Stimulated activated CD8-positive, alpha-beta memory T cell treated with anti-CD3 and anti-CD28 coated beads, Interleukin-7, amount 100 ng/mL, for 24 hours (primary cell): ENCODE results near the gene CSH1.
"Not testable (repeated sequence)": the region's sequence is repeated elsewhere in the genome, so short reads cannot be mapped to it uniquely, and the experiment has no call there.

Experiments
- DNase-seq: peaks from one replicate; pipeline ENCODE4 v3.0.0-alpha.2; 2020; ENCODE audit warnings: low read depth

Gene CSH1

DNA sequence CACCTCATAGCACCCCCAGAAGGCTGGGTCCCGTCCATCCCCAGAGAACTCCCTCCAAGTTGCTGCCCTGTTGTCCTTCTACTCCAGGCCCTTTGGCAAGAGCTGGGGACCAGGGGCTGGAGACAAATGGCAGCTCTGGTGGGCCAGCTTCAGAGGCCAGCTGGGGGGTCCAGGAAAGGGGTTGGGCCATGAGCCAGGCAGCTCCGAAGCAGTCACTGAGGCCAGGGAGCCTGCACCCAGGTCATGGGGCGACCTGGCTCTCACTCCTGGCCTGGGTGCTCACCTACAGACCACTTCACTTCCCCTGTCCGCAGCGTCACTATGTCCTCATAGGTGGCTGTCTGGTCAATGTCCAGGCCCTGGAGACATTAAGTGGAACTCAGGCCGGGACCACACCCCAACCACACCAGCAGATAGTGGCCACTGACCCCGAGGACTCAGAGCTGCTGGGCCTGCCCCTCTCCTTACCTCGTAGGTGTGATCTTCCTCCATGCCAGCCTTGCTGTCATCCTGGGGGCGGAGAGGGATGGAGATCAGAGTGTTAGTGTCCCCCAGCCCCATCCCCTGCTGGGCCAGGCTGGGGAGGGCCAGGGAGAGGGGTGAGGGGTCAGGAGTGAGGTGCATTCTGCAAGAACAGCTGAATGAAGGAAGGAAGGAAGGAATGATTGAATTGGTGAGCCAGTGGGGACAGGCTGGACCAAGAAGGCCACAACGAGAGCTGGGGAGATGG, 32.8 kb upstream of the CSH1 start:
- DNase-seq: no peak

DNA sequence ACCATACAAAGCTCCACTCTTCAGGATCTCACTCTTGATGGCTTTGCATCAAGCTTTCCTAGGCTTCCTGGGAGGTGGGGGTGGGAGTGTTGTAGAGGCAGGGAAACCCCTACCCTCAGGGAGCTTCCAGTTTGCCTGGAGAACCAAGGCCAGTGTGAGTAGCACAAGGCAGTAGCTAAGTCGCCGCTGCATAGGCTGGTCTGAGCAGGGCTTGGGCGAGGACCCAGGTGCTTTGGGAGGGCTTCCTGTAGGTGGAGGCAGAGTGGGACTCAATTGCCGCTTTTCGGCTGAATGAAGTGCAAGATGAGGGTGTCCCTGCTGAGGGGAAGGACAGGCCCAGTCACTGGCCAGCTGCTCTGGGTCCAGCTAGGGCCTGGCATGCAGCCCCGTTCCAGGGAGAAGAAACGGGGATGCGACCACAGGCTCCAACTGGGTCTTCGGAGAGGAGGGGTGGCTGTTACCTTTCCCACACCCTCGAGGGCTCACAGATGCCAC, 31.8 kb upstream of the CSH1 start:
- no peak for DNase-seq

DNA sequence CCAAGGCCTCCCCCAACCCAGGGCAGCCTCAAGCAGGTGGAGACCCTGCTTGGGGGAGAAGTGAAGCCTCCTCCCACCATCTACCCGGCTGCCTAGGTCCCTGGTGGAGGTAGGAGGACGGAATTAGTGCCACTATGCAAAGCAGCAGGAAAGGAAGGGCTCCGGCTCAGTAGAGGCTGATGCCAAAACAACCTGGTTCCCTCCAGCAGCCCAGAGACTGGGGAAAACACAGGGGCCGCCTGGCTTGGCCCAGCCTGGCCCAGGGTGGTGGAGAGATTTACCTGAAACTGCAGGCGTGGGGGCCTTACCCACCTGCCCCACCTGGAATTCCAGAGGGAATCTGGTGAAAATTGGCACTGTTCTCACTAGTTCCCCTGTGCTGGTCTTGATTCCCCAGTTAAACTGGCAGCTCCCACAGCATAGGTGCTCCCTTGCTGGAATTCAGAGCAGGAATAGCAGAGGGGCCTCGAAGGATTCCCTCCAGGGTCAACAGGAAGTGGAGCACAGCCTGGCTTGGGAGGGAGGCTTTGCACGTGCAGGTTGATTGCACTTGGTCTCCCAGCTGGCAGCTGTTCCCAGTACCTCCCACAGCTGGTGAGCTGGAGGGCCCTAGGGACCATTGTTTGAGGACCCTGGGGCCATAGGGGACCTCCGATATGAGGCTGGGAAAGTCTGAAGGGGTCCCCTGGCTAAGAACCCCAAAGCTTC, 31.2 kb upstream of the CSH1 start:
- DNase-seq: no peak

DNA sequence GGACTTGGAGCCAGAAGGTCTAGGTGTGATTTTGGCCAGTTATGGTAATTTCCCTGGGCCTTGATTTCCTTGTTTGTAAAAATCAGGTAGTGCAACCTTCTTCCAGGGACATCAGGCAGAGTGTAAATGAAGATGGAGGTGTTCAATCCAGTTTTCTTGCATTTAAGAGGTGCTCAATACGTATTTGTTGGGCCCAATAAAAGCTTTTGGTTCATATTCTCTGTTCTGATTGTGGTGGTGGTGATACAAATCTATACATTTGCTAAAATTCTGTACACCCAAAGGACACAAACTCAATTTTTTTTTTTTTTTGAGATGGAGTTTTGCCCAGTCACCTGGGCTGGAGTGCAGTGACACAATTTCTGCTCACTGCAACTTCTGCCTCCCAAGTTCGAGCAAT, 29.8 kb upstream of the CSH1 start:
- DNase-seq: no peak

DNA sequence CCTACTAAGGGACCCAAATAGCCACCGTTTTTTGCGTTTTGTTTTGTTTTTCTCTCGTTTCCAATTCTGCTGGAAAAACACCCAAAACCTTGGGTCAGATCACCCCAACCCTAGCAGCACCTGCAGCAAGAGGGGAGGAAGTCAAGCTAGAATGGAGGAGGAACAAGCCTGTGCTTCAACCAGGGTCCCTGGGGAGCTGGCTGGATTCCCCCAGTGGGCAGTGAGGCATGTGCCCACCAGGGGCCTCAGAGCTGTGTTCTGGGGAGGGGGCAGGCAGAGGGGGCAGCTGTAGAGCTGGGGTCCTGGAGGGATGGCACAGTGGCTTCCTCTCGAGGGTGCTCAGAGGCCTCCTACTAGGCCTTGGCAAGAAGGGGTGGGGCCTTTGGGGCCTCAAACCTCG, 29.2 kb upstream of the CSH1 start:
- DNase-seq: no peak

DNA sequence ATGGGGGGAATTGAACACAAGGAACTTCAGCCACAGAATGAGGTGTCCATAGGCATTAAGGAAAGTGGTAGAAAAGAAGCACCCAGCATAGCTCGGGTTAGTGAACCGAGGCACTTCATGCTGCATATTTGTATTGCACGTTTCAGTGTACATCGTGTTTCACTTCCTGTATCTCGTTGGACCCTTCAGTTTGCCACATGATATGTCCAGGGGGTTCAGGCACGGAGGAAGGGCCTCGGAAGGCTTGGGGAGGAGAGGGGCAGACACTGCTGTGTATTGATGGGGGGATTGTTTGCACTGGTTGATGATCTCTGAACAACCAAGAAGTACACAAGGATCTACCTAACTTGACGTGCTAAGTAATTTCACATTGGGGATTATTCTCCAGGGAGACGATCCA, 26.0 kb upstream of the CSH1 start:
- DNase-seq: not testable (repeated sequence)

DNA sequence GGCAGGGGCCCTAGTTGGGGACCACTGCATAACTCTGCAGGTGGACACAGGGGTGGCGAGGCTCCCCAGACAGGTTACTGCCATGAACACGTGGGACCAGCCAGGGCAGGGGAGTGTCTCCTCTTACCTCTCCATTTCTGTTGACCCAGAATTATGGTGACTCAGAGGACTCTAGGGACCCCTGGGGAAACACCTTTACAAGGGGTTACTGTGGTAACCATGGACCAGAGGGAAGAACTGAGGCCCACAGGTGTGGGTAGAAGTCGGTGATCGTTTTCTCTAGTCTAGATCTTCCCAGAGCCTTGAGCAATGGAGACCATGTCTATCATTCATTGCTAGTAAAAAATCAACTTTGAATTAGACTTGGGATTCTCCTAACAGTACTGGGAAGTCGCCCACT, 24.4 kb upstream of the CSH1 start:
- DNase-seq: not testable (repeated sequence)

DNA sequence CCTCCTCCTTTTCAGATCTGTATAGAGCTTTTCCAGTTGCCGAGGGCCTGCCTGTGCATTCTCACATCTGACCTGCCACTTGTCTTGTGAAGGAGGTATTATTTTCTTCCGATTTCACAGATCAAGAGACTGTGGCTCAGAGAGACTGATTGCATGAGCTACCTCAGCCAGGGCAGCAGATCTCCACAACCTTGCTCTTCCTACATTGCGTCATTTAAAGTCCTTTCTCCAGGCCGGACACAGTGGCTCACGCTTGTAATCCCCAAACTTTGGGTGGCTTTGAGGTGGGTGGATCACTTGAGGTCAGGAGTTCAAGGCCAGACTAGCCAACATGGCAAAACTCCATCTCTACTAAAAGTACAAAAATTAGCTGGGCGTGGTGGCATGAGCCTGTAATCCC, 23.7 kb upstream of the CSH1 start:
- not testable (repeated sequence) for DNase-seq

DNA sequence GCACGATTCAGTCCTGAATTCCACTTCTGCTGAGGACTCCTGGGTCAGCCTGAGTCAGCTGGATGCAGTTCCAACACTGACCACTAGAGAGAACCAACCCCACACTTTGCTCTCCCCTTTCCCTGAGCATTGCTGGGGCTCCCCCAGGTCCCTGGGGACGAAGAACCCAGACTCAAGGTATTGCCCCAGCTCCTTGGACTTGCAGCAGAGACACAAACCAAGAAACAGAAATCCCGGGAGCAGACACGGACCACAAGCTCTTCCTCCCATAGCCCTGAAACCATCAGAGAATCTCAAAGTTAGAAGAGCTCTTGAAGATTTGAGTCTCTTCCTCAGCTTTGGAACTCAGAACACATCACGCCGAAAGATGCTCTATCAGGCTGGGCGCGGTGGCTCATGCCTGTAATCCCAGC, 22.9 kb upstream of the CSH1 start:
- DNase-seq: peak; percentile 33

DNA sequence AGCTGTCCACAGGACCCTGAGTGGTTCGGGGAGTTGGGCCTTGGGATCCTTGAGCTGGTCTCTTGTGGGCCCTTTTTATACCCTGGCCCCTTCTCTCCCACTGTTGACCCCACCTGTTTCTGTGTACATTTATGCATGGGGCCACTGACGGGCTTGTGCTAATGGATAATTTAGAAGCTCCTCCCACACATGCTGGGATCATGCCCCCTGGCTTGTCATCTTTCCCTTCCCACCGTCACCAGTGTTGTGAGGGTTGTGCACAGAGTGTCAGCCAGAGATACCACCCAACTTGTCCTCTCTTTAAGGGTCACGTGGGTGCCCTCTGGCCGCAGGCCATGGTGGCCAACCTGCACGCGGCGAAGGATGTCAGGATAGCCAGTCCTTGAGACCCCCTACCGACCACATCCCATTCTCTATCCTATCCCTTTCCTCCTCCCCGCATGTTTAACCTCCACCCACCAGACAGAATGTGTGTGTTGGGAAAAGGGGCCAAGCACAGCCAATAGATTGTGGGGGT, 22.5 kb upstream of the CSH1 start, which contains the start of gene GH1:
Gene GH1 (minus strand): TSS at position 51 of the 517 bp plus-strand sequence. CDS start 63 bp downstream, outside the sequence.
- DNase-seq: not testable (repeated sequence)

DNA sequence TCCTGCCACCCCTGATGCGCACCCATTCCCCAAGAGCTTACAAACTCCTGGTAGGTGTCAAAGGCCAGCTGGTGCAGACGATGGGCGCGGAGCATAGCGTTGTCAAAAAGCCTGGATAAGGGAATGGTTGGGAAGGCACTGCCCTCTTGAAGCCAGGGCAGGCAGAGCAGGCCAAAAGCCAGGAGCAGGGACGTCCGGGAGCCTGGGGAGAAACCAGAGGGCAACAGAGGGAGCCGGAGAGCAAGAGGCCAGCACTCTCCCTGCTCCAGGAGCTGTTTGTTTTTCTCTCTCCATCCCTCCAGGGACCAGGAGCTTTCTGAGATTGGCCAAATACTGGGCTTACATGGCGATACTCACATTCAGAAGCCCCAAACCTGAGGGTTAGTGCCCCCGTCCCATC, 21.9 kb upstream of the CSH1 start:
- DNase-seq: no peak

DNA sequence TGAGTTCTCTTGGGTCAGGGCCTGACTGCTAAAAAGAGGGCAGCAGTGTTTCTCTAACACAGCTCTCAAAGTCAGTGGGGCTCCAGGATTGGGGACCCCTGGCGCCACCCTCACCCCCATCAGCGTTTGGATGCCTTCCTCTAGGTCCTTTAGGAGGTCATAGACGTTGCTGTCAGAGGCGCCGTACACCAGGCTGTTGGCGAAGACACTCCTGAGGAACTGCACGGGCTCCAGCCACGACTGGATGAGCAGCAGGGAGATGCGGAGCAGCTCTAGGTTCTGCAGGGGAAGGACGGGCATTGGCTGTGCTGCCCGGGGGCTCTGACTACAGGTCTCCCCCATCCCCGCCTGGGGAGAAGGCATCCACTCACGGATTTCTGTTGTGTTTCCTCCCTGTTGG, 21.3 kb upstream of the CSH1 start:
- no peak for DNase-seq

DNA sequence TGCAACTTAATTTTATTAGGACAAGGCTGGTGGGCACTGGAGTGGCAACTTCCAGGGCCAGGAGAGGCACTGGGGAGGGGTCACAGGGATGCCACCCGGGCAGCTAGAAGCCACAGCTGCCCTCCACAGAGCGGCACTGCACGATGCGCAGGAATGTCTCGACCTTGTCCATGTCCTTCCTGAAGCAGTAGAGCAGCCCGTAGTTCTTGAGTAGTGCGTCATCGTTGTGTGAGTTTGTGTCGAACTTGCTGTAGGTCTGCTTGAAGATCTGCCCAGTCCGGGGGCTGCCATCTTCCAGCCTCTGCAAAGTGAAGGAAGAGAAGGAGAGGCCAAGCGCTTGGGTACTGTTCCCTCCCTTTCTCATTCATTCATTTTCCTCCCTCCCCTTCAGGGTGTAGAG, 20.8 kb upstream of the CSH1 start:
- DNase-seq: not testable (repeated sequence)

DNA sequence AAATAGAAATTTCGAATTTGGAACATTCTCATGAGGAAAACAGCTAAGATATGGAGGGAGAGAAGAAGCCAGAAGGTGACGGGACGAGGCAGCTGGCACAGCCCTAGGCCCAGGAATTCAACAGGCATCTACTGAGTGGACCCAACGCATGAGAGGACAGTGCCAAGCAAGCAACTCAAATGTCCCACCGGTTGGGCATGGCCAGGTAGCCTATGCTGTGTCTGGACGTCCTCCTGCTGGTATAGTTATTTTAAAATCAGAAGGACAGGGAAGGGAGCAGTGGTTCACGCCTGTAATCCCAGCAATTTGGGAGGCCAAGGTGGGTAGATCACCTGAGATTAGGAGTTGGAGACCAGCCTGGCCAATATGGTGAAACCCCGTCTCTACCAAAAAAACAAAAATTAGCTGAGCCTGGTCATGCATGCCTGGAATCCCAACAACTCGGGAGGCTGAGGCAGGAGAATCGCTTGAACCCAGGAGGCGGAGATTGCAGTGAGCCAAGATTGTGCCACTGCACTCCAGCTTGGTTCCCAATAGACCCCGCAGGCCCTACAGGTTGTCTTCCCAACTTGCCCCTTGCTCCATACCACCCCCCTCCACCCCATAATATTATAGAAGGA, 20.3 kb upstream of the CSH1 start:
- no peak for DNase-seq

DNA sequence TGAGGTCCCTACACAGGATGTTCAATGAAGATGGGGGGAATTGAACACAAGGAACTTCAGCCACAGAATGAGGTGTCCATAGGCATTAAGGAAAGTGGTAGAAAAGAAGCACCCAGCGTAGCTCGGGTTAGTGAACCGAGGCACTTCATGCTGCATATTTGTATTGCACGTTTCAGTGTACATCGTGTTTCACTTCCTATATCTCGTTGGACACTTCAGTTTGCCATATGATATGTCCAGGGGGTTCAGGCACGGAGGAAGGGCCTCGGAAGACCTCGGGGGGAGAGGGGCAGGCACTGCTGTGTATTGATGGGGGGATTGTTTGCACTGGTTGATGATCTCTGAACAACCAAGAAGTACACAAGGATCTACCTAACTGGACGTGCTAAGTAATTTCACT, 19.4 kb upstream of the CSH1 start:
- DNase-seq: not testable (repeated sequence)

DNA sequence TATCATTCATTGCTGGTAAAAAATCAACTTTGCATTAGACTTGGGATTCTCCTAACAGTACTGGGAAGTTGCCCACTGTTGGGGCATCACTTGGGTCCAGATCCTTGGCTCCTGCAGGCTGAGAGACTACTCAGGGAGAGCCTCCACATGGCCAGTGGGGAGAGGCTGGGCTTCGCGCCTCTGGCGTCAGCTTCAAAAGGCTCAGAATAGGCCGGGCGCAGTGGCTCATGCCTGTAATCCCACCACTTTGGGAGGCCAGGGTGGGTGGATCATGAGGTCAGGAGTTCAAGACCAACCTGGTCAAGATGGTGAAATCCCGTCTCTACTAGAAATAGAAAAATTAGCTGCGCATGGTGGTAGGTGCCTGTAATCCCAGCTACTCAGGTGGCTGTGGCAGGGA, 18.1 kb upstream of the CSH1 start:
- no peak for DNase-seq

DNA sequence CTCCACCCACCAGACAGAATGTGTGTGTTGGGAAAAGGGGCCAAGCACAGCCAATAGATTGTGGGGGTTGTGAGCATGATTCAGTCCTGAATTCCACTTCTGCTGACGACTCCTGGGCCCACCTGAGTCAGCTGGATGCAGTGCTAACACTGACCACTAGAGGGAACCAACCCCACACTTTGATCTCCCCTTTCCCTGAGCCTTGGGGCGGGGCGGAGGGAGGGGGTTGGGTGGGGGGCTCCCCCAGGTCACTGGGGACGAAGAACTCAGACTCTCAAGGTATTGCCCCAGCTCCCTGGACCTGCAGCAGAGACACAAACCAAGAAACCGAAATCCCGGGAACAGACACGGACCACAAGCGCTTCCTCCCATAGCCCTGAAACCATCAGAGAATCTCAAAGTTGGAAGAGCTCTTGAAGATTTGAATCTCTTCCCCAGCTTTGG, 15.3 kb upstream of the CSH1 start:
- peak; percentile 46 for DNase-seq

DNA sequence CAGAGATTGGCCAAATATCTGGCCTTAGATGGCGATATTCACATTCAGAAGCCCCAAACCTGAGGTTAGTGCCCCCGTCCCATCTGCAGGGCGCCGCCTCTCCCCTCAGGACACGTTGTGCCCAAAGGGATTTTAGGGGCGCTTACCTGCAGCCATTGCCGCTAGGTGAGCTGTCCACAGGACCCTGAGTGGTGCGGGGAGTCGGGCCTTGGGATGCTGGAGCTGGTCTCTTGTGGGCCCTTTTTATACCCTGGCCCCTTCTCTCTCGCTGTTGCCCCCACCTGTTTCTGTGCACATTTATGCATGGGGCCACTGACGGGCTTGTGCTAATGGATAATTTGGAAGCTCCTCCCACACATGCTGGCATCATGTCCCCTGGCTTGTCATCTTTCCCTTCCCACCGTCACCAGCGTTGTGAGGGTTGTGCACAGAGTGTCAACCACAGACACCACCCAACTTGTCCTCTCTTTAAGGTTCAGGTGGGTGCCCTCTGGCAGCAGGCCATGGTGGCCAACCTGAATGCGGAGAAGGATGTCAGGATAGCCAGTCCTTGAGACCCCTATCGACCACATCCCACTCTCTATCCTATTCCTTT, 14.8 kb upstream of the CSH1 start, which contains the start of gene CSHL1:
Gene CSHL1 (minus strand): TSS at position 218 of the 595 bp plus-strand sequence. CDS start 62 bp downstream, at position 156.
- DNase-seq: no peak

DNA sequence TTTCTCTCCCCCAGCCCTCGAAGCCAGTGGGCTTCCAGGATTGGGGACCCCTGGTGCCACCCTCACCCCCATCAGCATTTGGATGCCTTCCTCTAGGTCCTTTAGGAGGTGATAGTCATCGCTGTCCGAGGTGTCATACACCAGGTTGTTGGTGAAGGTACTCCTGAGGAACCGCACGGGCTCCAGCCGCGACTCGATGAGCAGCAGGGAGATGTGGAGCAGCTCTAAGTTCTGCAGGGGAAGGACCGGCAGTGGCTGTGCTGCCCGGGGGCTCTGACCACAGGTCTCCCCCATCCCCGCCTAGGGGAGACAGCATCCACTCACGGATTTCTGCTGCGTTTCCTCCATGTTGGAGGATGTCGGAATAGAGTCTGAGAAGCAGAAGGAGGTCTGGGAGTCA, 13.7 kb upstream of the CSH1 start:
- DNase-seq: no peak

DNA sequence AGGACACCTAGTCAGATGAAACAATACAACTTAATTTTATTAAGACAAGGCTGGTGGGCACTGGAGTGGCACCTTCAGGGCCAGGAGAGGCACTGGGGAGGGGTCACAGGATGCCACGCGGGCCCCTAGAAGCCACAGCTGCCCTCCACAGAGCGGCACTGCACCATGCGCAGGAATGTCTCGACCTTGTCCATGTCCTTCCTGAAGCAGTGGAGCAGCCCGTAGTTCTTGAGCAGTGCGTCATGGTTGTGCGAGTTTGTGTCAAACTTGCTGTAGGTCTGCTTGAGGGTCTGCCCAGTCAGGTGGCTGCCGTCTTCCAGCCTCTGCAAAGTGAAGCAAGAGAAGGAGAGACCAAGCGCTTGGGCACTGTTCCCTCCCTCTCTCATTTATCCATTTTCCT, 13.2 kb upstream of the CSH1 start:
- not testable (repeated sequence) for DNase-seq

DNA sequence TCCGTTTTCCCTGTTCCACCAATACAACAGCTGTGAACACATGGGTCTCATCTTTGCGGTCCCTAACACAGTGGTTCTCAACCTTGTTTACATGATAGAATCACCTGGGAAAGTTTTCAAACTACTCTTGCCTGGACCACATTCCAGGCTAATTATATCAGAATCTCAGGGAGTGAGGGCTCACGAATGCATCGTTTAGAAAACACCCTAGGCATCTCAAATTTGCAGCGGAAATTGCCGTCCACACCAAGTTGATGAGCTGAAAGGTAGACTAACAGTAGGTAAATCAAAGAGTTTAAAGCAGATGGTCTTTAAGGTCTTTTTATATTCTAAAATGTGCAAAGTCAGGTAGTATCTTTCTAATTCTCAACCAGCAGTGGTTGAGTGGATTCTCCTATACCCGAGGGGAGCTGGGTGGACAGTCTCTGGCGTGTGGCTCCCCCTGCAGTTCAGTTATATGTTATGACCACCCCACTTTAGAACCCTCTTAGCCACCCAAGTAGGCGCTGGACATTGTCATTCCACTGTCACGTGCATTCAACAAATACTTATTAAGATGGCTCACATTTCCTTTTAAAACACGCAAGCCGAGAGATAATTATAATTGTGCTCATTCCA, 10.9 kb upstream of the CSH1 start:
- not testable (repeated sequence) for DNase-seq

DNA sequence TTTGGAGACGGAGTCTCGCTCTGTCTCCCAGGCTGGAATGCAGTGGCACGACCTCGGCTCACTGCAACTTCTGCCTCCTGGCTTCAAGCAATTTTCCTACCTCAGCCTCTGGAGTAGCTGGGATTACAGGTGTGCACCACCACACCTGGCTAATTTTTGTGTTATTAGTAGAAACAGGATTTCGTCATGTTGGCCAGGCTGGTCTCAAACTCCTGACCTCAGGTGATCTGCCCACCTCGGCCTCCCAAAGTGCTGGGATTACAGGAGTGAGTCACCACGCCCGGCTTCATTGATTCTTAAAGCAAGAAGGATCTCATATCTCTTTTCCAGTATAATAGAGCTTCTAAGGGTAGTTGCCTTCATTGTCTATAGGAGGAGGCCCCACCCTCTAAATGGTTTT, 8.4 kb upstream of the CSH1 start:
- not testable (repeated sequence) for DNase-seq
